HepG2 (cell line): ENCODE data around the gene ARHGAP36. TPM values are rescaled to one million over a fixed set of nuclear protein-coding genes. Genes with fewer than 3 reads are reported as not detected.

Source experiments
- ATAC-seq: fragments of 200-7000 bp; cut with Tn5 transposase; 3 replicates; pipeline ENCODE4 v1.9.1; 2020; ENCODE audit warnings: mild to moderate bottlenecking, moderate library complexity
- BruUV-seq: library from RNA; stranded (reverse); fragments of 400-500 nt; replicated peaks from 2 replicates; lab custom pipeline; 2021; lab: Mats Ljungman, UMichigan
- CTCF ChIA-PET: fragments of 300-600 bp; formaldehyde crosslinking; extraction: SDS; loops from one replicate; lab custom pipeline; 2021; ENCODE audit warnings: low total read pairs, inconsistent platforms, low intra/inter-chr PET ratio; lab: Yijun Ruan, JAX
- POLR2A ChIA-PET: fragments of 350-600 bp; sonication (Branson Sonifier 250); formaldehyde crosslinking; loops from one replicate; lab custom pipeline; 2020; ENCODE audit warnings: antibody characterized with exemption, inconsistent platforms; lab: Yijun Ruan, JAX
- DNase-seq: peaks from one replicate; pipeline ENCODE4 v3.0.0-alpha.2; 2015; ENCODE audit warnings: low spot score
- FAIRE-seq: peaks from 3 replicates; lab custom pipeline; 2011; peaks lifted over from hg19 to GRCh38; lab: Jason Lieb, UNC
- H2AFZ ChIP-seq: one replicate; pipeline ENCODE4 v1.6.1; 2011; ENCODE audit warnings: low read length, inconsistent platforms
- H3K27ac ChIP-seq: fragments of 300-600 bp; 3 replicates; pipeline ENCODE4 v1.8.0; 2011; ENCODE audit warnings: mixed run types, mild to moderate bottlenecking, mixed read lengths, low read length, inconsistent platforms; ENCODE audit not compliant: insufficient read depth; ENCODE audit errors: extremely low read length
- H3K27me3 ChIP-seq, 2 experiments: fragments of 200-600 bp in 1 of 2; 2 replicates in 1 of 2; 3 replicates in 1 of 2; pipeline versions ENCODE4 v1.6.0 to v1.8.0; 2011; ENCODE audit warnings: low read length in 2 of 2, mild to moderate bottlenecking in 2 of 2, moderate library complexity in 2 of 2, inconsistent platforms in 1 of 2; ENCODE audit not compliant: insufficient read depth in 2 of 2, control insufficient read depth in 1 of 2
- H3K36me3 ChIP-seq, 2 experiments: fragments of 200-600 bp in 1 of 2; replicated peaks in 1 of 2; 2 replicates in 1 of 2; 3 replicates in 1 of 2; pipeline versions ENCODE4 v1.5.1 to v1.8.0; 2011; ENCODE audit warnings: low read length in 2 of 2, inconsistent platforms in 1 of 2; ENCODE audit not compliant: insufficient read depth in 2 of 2, control insufficient read depth in 1 of 2
- H3K4me1 ChIP-seq: 2 replicates; pipeline ENCODE4 v1.5.1; 2012; ENCODE audit warnings: low read length, inconsistent platforms; ENCODE audit not compliant: insufficient read depth
- H3K4me2 ChIP-seq: 2 replicates; pipeline ENCODE4 v1.6.0; 2011; ENCODE audit warnings: low read depth, low read length, inconsistent platforms
- H3K4me3 ChIP-seq, 3 experiments: fragments of 200-600 bp in 1 of 3; sonication (generic), shearing (Covaris generic) in 1 of 3; replicated peaks in 1 of 3; 2 replicates each; pipeline ENCODE4 v1.5.1; 2011 to 2016; ENCODE audit warnings: low read length in 3 of 3, inconsistent platforms in 2 of 3, low read depth in 2 of 3, mild to moderate bottlenecking in 2 of 3, control low read depth in 1 of 3, mixed read lengths in 1 of 3; ENCODE audit not compliant: insufficient read depth in 1 of 3
- H3K79me2 ChIP-seq: one replicate; pipeline ENCODE4 v1.6.1; 2011; ENCODE audit warnings: low read length, inconsistent platforms; ENCODE audit not compliant: insufficient read depth
- H3K9ac ChIP-seq: 2 replicates; pipeline ENCODE4 v1.6.0; 2011; ENCODE audit warnings: mild to moderate bottlenecking, low read depth, low read length, inconsistent platforms; ENCODE audit not compliant: insufficient read depth
- H3K9me3 ChIP-seq: 2 replicates; pipeline ENCODE4 v1.5.1; 2012; ENCODE audit warnings: mild to moderate bottlenecking, low read length
- H4K20me1 ChIP-seq: 2 replicates; pipeline ENCODE4 v1.6.0; 2011; ENCODE audit warnings: inconsistent platforms, mild to moderate bottlenecking, low read length, moderate library complexity; ENCODE audit not compliant: insufficient read depth
- CENPT ChIP-seq: sonication (generic); formaldehyde crosslinking; IDR thresholded peaks from 2 replicates; pipeline ENCODE4 v1.8.0; 2022; ENCODE audit warnings: low read depth, mild to moderate bottlenecking, moderate library complexity, missing genetic modification reagents
- NRL ChIP-seq: sonication (generic); formaldehyde crosslinking; IDR thresholded peaks from 2 replicates; pipeline ENCODE4 v1.5.0; 2020; ENCODE audit warnings: missing genetic modification reagents, mild to moderate bottlenecking, moderate library complexity, borderline replicate concordance
- SOX13 ChIP-seq, 3 experiments: fragments of 450-650 bp in 1 of 3; sonication (generic) in 1 of 3; formaldehyde crosslinking in 1 of 3; IDR thresholded peaks in 2 of 3; conservative IDR thresholded peaks in 1 of 3; 2 replicates each; pipeline versions ENCODE4 v1.5.0 to v1.6.1; 2016 to 2020; ENCODE audit warnings: antibody characterized with exemption in 1 of 3, mild to moderate bottlenecking in 1 of 3, missing compliant biosample characterization in 1 of 3, missing genetic modification reagents in 1 of 3, moderate library complexity in 1 of 3
- SRF ChIP-seq: IDR thresholded peaks from 2 replicates; pipeline ENCODE4 v1.6.1; 2011; ENCODE audit warnings: mild to moderate bottlenecking, low read depth, low read length, moderate library complexity
- ZFY ChIP-seq: sonication (generic); formaldehyde crosslinking; IDR thresholded peaks from 2 replicates; pipeline ENCODE4 v1.4.0; 2020; ENCODE audit warnings: missing genetic modification reagents
- ZHX1 ChIP-seq: sonication (generic); formaldehyde crosslinking; IDR thresholded peaks from 2 replicates; pipeline ENCODE4 v1.8.1; 2022; ENCODE audit warnings: low read depth, mild to moderate bottlenecking, missing genetic modification reagents
- ZIK1 ChIP-seq: sonication (generic); formaldehyde crosslinking; IDR thresholded peaks from 2 replicates; pipeline ENCODE4 v1.5.0; 2020; ENCODE audit warnings: mild to moderate bottlenecking, low read depth, missing genetic modification reagents, borderline replicate concordance
- ZKSCAN8 ChIP-seq: IDR thresholded peaks from 2 replicates; pipeline ENCODE4 v1.6.1; 2016; ENCODE audit warnings: borderline replicate concordance, missing genetic modification reagents, missing compliant biosample characterization
- ZNF138 ChIP-seq: sonication (generic); formaldehyde crosslinking; IDR thresholded peaks from 2 replicates; pipeline ENCODE4 v1.5.0; 2020; ENCODE audit warnings: mild to moderate bottlenecking, low read depth, missing genetic modification reagents
- ZNF547 ChIP-seq: sonication (generic); formaldehyde crosslinking; IDR thresholded peaks from 2 replicates; pipeline ENCODE4 v1.5.1; 2020; ENCODE audit warnings: mild to moderate bottlenecking, missing genetic modification reagents
- ZNF766 ChIP-seq: sonication (generic); formaldehyde crosslinking; IDR thresholded peaks from 2 replicates; pipeline ENCODE4 v1.5.0; 2020; ENCODE audit warnings: missing genetic modification reagents, borderline replicate concordance
- ZNF883 ChIP-seq: sonication (generic); formaldehyde crosslinking; IDR thresholded peaks from 2 replicates; pipeline ENCODE4 v1.5.1; 2020; ENCODE audit warnings: mild to moderate bottlenecking, missing genetic modification reagents; ENCODE audit errors: not compliant biosample characterization
- ZNF891 ChIP-seq: sonication (generic); formaldehyde crosslinking; IDR thresholded peaks from 2 replicates; pipeline ENCODE4 v1.5.0; 2020; ENCODE audit warnings: mild to moderate bottlenecking, missing genetic modification reagents
- WGBS: methylation state at CpG from one replicate; pipeline ENCODE4 v1.1.6; 2017; ENCODE audit warnings: low lambda C conversion rate; 5-methylcytosine and 5-hydroxymethylcytosine counted together
- in situ Hi-C: cut with HindIII; loops from 2 replicates; pipeline ENCODE4 v1.10.0; 2017; ENCODE audit warnings: low pct_unique_long_range_greater_than_20kb; ENCODE audit not compliant: extremely low pct_ligation_motif_present
- intact Hi-C: fragments of 100-400 bp; cut with micrococcal nuclease; formaldehyde crosslinking; loops from one replicate; pipeline ENCODE4 v1.10.0; 2022; ENCODE audit not compliant: unreplicated experiment
- polyA plus RNA-seq, 8 experiments: library from polyadenylated mRNA; depleted of rRNA in 3 of 8; stranded (reverse) in 7 of 8; unstranded in 1 of 8; fragments of >200 nt; fragmentation: Illumina TruSeq in 4 of 8; extraction: Trizol in 4 of 8; gene quantifications; 2 replicates each; pipeline versions ENCODE4 v1.2.1 to v1.2.3, GENCODE V29; 2011 to 2016; ENCODE audit warnings: low read depth in 4 of 8, missing spikeins in 1 of 8, mixed read lengths in 1 of 8; ENCODE audit not compliant: insufficient read depth in 1 of 8
- total RNA-seq, 5 experiments: library from RNA; depleted of rRNA; stranded (reverse); fragments of >200 nt; fragmentation: Illumina TruSeq; extraction: Trizol; gene quantifications; 2 replicates each; pipeline ENCODE4 v1.2.3, GENCODE V29; 2016; ENCODE audit warnings: low read depth in 1 of 5
- TF ChIP-seq, protein P1 (sequence below): sonication (generic); formaldehyde crosslinking; IDR thresholded peaks from 2 replicates; pipeline ENCODE4 v1.5.1; 2020; ENCODE audit warnings: mild to moderate bottlenecking, missing genetic modification reagents, moderate library complexity

ARHGAP36 gene
- total and polyA plus RNA-seq, 2 of the 13 experiments (the other 11 are each of a cell fraction or from before 2014, with no cell fraction given) = not detected

- no peak for TF ChIP-seq ZHX1 (CRISPR knock-in tag)
- TF ChIP-seq, protein P1, sequence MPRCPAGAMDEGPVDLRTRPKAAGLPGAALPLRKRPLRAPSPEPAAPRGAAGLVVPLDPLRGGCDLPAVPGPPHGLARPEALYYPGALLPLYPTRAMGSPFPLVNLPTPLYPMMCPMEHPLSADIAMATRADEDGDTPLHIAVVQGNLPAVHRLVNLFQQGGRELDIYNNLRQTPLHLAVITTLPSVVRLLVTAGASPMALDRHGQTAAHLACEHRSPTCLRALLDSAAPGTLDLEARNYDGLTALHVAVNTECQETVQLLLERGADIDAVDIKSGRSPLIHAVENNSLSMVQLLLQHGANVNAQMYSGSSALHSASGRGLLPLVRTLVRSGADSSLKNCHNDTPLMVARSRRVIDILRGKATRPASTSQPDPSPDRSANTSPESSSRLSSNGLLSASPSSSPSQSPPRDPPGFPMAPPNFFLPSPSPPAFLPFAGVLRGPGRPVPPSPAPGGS (CRISPR knock-in tag) = no peak
- TF ChIP-seq ZNF138 (CRISPR knock-in tag) = no peak
- no peak for TF ChIP-seq ZKSCAN8 (CRISPR knock-in tag)
Observed at GRCh38 chrX:131032354-131033230, 25.6 kb upstream of the ARHGAP36 start (continued).

DNA sequence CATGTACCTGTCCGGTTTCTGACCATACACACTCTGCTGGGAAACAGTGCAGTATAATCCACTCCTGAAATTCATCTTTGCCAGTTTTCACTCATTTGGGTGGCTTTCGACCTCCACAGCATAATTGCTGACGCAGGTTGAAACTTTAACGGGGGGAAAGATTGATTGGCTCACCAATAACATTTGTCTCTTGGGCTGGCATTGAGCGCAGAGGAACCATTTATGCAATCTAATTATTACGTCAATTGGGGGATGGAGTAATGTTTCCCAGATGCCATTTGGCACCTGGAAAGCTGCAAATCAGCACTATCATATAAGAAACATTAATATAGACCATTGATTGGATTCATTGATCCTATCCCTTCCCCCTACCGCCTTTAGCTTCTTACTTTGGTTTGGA lies 24.1 kb upstream of the ARHGAP36 start:
- no peaks in the 10 kb centered on the region for H3K4me1 ChIP-seq
- no peaks in the 10 kb centered on the region for H3K79me2 ChIP-seq
- no peak overlapping the region for H3K4me3 ChIP-seq
- no peak overlapping the region for H3K4me2 ChIP-seq
- no peak overlapping the region for H2AFZ ChIP-seq
- in situ Hi-C loops (no loop called here), intact Hi-C loops (no loop called here)
- no peak overlapping the region for H3K9ac ChIP-seq
- no peaks in the 10 kb centered on the region for H3K9me3 ChIP-seq
- CTCF ChIA-PET = no interaction called here
- POLR2A ChIA-PET = no interaction called here
- DNase-seq (no peak), FAIRE-seq (no peak), ATAC-seq (no peak)
- TF ChIP-seq SOX13 (IDR thresholded peaks at IDR 0.05) (no peak), SOX13 (CRISPR knock-in tag; conservative IDR thresholded peaks at IDR 0.05 in 1 of 2, IDR thresholded peaks at IDR 0.05 in 1 of 2) (no peak), CENPT (CRISPR knock-in tag) (no peak), ZFY (CRISPR knock-in tag) (no peak), ZNF883 (CRISPR knock-in tag) (no peak), ZNF547 (CRISPR knock-in tag) (no peak), ZNF766 (CRISPR knock-in tag) (no peak), ZIK1 (CRISPR knock-in tag) (no peak), SRF (no peak), ZNF891 (CRISPR knock-in tag) (no peak), NRL (CRISPR knock-in tag) (no peak)
- H3K27ac ChIP-seq = no peak overlapping the region
- no TSS peak for BruUV-seq
- no peaks in the 10 kb centered on the region for H3K36me3 ChIP-seq
- WGBS = 7% methylated on average over 2 of the region's 7 CpGs
- H4K20me1 ChIP-seq = no peaks in the 10 kb centered on the region
- no peaks in the 10 kb centered on the region for H3K27me3 ChIP-seq
